CD4-positive, alpha-beta T cell treated with Interleukin-1 beta for 1 hour (primary cell): ENCODE measurements around the gene COX10.
"Not testable (repeated sequence)": the region's sequence is repeated elsewhere in the genome, so short reads cannot be mapped to it uniquely, and the experiment has no call there.

ENCODE experiments used
- DNase-seq, 2 donors: peaks; one replicate each; pipeline ENCODE4 v3.0.0-alpha.2; 2020 to 2022

The COX10 gene

DNA sequence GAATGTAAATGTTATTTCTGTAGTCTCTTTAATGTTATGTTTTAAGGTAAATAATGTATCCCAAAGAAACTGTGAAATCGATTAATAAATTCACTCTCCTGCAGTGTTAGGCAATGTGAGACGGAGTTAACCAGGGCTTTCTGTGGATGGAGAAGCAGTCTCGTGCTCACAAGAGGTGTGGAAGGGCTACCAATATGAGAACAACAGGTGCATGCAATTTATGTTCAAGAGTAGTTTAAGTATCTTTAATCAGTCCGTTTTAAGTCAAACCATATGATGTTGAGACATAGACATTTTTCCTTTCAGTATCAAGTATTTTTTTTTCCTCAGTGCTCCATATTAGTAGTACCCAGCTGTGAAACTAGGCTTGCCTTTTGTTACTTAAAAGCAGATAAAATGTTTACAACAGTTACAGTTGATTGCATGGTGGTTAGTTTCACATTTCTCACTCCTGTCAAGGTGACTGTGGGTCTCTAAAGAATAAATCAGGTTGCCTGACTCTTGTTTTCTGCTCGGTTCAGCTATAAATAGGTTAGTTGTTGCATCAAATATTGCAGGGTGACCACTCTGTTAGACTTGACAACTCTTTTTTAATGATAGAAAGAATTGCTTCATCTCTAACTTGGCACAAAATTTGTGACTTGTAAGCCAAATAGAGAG is 54.4 kb downstream of the COX10 start:
- no peak for DNase-seq

DNA sequence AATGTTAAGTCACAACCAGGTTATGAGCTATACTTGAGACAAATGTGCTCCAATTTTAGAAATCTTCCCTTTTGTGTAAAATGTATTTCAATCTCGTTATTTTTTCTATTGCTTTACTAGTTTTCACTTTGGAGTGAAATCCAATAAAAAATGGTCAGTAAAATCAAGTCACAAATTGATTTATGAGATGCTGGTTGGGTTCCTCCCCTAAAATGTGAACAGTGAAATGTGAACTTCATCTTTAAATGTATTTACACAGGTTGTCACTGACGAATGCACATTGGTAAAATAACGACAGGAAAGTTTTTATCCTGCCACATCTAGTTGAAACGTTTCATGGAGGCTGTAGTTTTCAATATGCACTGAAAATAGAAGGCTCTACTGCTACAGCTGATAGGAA is 55.5 kb downstream of the COX10 start:
- DNase-seq, result no peak

DNA sequence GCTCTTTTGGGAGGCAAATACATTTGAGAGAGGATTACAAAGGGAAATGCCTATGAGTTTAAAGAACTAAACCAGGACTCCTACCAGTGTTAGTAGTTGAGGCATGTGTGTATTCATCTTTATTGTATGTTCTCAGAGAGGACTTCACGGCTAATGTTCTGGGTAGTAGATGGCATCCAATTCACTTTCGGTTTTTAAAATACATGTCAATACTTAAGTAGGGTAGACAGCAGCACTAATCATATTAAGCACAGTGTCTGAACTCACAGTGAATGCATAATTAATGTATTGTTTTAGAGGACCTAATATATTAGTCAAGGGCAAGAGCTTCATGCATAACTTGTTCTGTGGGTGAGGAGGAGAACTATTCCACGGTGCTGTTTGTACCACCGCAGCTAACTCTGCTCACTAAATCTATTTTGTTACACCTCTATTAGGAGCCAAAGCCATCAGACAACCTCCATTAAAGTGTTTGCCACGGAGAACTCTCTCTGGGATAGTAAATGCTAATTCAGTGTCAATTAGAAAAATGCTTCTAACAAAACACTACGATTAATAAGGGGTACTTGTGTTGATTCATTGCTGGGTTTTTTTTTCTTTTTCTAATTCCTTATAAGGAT is 56.3 kb downstream of the COX10 start:
- no peak for DNase-seq

DNA sequence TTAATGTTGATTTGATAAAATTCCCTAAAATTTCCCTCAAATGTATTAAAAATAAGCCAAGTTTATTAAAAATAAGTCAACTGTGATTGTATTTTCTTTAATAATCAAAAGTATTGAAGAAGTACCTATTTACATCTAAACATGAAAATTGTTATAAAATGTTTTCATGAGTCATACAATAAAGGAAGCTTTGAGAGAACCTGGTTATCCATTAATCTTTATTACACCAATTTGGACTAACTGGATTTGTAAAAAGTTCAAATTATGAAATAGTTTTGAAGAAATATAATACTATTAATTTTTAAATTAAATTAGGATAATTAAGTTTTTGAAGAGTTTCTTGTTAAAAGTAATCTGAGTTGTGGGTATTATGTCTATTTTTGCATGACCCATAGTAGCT is 63.8 kb downstream of the COX10 start:
- DNase-seq, result no peak

DNA sequence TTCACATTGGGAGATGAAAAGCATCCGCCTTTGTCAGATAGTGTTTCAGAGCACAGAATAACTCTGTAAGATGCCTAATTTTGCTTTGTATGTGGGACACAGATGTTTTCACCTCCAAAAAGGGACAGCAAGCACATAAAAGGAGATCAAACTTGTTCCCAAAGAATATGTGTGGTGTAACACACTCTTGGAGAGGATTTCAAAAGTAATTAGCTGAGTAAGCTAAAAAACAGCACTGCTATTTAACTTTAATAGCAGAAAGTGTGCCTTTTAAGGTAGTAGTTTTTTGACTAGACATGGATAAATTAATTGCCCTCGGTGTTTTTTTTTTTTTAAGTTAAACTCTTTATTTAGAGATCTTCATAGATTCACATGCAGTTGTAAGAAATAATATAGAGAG is 65.2 kb downstream of the COX10 start:
- no peak for DNase-seq

DNA sequence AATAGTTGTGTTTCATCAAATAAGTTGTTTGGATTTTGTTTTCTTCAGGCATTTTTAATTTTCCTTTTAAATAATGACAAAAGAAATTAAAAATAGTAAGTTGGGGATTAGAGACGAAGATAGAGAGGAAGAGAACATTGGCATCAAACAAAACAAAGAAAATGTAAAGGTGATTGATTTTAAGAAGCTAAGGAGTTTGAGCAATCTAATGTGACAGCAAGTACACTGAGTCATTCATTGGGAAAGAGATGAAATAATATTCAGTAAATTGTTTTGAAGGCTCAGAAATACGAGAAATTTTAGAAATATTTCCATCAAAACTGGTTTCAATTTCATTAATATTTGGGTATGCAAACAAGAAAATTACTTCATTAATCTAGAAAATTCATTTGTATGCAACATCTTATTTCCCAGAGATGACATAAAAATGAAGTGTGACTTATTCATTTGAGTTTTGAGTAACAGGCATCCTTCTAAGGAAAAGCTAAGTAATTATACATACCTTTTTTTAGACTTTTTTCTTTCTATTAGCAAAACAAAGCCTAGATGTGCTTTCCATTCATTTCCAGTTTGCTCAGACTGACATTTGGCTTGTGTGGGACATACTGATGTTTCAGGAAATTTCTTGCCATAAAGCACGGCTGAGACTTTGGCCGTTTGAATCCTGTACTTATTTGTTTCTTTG is 66.7 kb downstream of the COX10 start:
- no peak for DNase-seq

DNA sequence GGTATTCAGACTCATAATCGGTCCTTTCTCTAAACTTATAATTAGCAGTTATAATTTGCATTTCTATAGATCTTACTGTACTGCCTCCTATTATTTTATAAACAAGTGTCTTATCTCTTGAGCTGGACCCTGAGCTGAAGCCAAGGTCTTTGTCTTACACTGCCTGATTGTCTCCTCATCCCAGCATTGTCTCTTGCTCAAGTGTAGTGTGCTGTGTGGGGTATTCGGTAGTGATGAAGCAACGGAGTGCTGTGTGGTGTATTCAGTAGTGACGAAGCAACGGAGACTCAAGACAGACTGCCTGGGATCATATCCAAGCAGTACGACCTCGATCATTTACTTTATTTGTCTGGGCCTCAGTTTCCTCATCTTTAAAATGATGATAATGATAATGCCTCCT is 69.3 kb downstream of the COX10 start:
- no peak for DNase-seq

DNA sequence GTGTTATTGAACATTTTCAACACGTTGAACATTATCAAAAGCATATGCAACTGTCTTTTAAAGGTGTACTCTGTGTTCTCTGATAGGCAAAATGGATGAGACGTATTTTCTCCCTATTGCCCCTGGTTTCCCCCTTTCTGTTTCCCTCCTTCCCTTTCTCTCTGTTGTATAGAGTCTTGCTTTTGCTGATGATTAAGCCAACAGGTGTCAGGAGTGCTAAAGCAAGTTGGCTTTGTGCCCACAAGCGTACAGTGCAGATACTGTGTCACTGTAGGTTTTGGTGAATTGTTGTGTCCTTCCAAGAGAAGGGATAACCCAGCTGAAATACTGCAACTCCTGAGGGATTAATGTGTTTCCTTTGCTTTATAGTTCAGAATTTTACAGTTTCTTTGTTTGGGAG is 74.4 kb downstream of the COX10 start:
- no peak for DNase-seq

DNA sequence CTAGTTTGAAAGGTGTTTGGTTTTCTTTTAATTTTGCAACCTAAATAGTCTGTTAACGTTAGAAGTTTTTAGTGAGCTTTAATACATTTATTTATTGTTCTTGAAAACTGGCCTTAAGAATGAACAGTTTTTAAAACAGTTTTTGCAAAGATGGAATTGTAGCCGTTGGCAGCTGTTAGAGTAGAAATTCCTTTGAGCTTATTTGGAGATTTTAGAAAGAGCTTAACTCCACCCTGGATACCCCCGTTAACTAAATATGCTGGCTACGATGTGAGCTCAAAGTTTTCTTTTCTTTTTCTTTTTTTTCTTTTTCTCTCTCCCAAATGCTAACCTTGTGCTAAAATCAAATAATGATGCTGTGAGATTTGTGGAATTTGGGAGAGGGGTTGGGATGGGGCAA is 75.2 kb downstream of the COX10 start:
- DNase-seq, result no peak

DNA sequence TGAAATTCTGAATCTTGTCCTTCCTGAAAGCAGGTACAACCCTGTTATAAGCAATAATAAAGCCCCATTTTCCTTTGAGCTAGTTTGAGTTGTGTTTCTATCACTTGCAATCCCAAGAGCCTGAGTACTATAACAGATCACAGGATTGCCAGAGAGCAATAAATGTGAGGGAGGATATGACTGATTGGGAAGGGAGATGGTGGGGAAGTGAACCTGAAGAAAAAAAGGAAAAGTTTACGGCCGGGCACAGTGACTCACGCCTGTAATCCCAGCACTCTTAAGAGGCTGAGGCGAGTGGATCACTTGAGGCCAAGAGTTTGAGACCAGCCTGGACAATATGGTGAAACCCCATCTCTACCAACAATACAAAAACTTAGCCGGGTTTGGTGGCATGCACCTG is 80.4 kb downstream of the COX10 start:
- no peak for DNase-seq

DNA sequence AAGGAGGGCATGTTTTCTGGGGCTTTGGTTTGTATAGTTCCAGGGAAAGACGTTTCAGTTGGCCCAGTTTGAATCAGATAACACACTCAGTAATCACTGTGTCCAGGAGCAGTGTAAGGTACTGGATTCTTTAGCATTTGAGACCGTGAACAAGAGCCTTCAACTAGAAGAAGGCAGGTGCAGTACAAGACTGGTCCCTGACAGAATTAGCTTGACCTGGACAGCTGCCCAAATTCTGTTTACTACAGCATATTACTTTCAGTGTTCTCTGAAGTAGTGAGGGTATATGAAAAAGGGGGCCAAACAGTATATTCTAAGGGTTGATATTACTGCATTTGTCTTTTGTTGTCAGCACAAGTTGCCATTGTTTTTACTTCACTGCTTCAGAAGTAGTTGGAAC is 81.3 kb downstream of the COX10 start:
- DNase-seq, result no peak

DNA sequence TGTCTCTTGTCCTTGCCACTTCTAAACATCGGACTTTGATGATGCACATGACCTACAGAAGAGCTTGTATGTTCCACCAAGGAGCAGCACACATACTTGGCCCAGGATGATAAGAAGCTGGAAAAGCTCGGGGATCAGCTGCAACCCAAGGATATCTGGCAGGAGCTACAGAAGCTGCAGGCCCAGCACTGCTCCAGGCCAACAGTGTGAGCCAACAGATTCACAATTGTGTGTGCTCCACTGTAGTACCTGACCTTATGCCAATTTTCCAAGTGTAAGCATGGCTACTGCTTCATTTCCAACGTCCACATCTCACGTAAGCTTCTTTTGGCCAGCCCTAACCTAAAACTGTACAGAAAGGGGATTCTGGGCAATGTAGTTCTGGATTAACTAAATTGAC is 83.4 kb downstream of the COX10 start:
- DNase-seq, result no peak

DNA sequence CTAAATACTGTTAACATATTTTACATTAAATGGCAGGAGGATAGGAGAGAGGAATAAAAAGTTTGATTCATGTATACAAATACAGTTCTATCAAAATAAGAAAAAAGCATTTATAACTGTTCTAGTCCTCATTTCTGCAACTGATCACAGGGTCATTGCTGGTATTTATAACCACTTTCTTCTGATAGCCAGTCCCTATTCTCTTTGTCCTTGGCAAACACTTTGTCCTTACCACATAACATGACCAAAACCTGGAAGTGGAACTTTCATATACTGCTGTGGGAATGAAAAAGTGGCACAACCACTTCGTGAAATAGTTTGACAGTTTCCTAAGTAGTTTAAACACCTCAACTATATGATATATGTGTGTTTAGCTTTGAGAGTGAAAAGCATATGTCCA is 84.1 kb downstream of the COX10 start:
- no peak for DNase-seq

DNA sequence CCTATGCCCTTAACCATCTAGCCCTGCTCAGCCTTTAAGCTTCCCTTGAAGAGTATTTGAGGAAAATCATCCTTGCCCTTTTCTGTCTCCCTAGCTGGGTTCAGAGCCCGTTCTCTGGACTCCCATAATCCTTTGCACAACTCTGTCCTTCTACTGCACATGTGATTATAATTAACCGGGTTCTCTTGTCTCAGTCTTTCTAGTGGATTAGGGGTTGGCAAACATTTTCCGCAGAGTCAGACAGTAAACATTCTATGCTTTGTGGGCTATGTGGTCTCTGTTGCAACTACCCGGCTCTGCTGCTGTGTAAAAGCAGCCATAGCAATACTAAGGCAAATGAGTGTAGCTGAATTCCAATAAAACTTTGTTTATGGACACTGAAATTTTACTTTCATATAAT is 87.4 kb downstream of the COX10 start:
- no peak for DNase-seq

DNA sequence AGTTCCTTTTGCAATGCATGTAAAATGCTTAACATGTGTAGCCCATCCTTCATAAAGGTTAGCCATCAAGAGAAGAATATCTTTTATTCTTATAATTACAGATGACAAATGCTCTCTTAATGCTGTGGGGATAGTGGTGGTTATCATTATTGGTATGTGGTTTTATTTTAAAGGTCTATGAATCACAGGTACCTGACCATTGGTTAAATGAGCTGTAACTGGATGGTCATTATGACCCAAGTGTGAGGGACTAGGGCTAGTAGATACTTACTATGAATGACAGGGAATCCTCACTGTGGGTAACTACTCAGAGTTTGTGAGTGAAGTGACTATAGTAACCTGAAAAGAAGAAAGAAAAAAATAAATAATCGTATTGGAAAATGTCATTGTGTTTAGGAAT is 88.5 kb downstream of the COX10 start:
- DNase-seq, result no peak

DNA sequence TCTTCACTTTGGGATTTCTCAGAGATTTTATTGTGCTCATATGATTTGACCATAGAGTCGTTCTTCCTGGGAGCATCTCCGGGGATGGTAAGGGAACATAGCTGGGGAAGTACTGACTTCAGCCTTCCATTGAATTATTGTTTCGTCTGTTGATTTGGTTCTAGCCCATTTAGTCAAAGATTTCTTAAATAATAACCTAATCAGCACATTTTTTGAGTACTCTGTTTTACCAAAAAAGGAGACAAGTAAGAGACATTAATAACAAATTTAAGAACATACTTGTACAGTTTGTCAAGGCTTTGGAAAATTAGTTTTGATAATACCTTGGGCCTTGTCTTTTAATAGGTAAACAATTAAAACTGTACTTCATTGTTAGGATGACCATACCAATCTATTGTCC is 89.4 kb downstream of the COX10 start:
- no peak for DNase-seq

DNA sequence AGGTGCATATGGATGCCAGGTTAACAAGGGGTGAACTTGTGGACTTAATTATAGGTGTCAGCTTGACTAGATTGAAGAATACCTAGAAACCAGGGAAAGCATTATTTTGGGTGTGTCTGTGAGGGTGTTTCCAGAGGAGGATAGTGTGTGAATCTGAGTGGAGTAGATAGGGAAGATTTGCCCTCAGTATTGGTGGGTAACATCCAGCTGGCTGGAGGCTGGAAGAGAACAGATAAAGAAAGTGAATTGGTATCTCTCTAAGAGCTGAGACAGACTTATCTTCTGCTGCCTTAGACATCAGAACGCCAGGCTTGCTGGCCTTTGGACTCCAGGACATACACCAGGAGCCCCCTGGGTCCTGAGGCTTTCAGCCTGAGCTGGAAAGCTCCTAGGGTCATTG is 92.1 kb downstream of the COX10 start:
- DNase-seq, result no peak

DNA sequence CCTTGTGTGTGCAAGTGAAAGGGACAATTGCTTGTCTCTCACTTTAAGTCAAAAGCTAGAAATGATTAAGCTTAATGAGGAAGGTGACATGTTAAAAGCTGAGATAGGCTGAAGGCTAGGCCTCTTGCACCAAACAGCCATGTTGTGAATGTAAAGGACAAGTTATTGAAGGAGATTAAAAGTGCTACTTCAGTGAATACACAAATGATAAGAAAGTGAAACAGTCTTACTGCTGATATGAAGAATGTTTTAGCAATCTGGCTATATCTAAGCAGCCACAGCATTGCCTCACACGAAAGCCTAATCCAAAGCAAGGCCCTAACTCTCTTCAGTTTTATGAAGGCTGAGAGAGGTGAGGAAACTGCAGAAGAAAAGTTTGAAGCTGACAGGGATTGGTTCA is 96.3 kb downstream of the COX10 start:
- DNase-seq, result no peak

DNA sequence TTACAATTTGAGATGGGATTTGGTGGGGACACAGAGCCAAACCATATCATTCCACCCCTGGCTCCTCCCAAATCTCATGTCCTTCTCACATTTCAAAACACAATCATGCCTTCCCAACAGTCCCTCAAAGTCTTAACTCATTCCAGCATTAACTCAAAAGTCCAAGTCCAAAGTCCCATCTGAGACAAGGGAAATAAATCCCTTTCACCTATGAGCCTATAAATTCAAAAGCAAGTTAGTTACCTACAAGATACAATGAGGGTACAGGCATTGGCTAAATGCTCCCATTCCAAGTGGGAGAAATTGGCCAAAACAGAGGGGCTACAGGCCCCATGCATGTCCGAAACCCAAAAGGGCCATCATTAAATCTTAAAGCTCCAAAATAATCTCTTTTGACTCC is 98.5 kb downstream of the COX10 start:
- DNase-seq, result not testable (repeated sequence)

DNA sequence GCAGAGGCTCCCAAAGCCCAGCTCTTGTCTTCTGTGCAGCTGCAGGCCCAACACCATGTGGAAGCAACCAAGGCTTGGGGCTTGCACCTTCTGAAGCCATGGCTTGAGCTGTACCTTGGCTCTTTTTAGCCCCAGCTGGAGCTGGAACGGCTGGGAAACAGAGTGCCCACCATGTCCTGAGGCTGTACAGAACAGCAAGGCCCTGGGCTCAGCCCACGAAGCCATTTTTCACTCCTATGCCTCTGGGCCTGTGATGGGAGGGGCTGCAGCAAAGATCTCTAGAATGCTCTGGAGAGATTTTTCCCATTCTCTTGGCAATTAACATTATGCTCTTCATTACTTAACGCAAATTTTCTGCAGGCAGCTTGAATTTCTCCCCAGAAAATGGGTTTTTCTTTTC is 99.3 kb downstream of the COX10 start:
- no peak for DNase-seq

DNA sequence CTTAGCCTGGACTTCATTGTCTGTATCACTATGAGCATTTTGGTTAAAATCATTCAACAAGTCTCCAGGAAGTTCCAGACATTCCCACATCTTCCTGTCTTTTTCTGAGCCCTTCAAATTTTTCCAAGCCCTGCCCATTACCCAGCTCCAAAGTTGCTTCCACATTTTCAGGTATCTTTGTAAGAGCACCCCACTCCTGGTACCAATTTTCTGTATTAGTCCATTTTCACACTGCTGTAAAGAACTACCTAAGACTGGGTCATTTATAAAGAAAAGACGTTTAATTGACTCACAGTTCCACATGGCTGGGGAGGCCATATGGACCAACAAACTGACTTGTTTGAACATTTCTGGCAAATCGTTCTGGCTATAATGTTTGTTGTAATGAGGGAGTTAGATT is 100.0 kb downstream of the COX10 start:
- DNase-seq, result no peak

DNA sequence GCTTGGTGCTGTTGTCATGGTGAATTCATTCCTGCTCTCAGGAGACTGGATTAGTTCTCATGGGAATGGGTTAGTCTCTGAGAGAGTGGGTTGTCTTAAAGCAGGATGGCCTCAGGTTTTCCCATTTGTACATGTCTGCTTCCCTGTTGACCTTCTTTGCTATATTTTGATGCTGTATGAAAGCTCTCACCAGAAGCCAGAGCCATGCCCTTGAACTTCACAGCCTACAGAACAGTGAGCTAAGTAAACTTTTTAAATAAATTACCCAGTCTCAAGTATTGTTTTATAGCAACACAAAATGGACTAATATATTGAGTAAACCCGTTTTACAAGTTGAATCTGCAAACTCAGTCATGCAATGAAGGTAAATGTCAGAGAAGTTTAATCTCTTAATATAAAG is 100.6 kb downstream of the COX10 start:
- DNase-seq, result no peak

DNA sequence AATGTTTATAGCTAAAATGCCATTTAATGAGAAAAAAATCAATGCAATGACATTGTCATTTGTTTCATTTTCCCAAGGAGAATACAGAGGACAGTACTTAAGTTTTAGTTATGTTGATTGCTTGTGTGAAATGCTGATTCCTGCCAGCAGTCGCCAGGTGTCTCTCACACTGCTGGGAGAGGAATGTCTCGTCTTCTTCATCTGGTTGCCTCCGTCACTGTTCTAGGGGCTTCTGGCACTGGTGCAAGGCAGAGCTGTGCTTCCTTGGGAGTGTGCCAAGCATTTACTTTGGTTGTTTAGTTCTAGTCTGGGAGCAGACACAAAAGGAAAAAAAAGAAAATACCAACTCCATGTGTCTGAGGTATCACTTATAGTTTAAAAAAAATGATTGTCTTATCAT is 107.7 kb downstream of the COX10 start:
- DNase-seq, result not testable (repeated sequence)

DNA sequence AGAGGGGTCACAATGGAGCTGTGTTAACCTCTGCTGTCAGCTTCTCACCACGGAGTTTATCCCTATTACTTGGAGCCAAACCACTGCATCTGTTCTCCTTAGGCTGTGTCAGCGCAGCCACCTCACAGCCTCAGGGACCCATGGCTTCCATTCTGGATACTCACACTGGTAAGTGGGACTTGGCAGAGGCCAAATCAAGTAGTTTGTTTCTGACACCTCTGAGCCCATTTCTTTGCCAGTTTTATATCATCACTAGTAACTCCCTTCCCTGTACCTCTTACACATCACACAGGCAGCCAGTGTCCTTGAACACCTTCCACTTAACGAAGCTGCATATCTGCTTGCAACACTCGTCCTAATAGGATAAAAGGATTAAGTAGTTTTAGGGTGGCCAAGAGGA is 108.5 kb downstream of the COX10 start:
- not testable (repeated sequence) for DNase-seq

DNA sequence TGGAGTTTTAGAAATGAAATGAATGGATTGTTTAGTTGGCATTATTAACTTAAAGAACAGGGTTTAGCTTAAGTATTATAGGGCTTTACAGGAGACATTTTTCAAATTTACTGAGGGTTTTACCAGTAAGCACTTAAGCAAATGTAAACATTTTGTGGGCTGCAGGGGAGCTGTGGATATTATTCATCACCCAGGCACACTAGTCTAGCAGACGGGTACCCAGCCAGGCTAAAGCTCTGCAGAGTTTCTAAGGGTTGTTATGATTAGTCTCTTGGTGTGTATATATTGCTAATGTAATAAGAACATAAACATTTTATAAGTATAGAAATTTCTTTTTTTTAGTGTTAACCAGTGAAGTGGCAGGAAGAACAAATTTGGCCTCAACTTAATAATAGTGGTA is 110.6 kb downstream of the COX10 start:
- not testable (repeated sequence) for DNase-seq
